Measurements from ENCODE around the gene INO80.
"Not testable (repeated sequence)": the region's sequence is repeated elsewhere in the genome, so short reads cannot be mapped to it uniquely, and the experiment has no call there.

Gene INO80, protein sequence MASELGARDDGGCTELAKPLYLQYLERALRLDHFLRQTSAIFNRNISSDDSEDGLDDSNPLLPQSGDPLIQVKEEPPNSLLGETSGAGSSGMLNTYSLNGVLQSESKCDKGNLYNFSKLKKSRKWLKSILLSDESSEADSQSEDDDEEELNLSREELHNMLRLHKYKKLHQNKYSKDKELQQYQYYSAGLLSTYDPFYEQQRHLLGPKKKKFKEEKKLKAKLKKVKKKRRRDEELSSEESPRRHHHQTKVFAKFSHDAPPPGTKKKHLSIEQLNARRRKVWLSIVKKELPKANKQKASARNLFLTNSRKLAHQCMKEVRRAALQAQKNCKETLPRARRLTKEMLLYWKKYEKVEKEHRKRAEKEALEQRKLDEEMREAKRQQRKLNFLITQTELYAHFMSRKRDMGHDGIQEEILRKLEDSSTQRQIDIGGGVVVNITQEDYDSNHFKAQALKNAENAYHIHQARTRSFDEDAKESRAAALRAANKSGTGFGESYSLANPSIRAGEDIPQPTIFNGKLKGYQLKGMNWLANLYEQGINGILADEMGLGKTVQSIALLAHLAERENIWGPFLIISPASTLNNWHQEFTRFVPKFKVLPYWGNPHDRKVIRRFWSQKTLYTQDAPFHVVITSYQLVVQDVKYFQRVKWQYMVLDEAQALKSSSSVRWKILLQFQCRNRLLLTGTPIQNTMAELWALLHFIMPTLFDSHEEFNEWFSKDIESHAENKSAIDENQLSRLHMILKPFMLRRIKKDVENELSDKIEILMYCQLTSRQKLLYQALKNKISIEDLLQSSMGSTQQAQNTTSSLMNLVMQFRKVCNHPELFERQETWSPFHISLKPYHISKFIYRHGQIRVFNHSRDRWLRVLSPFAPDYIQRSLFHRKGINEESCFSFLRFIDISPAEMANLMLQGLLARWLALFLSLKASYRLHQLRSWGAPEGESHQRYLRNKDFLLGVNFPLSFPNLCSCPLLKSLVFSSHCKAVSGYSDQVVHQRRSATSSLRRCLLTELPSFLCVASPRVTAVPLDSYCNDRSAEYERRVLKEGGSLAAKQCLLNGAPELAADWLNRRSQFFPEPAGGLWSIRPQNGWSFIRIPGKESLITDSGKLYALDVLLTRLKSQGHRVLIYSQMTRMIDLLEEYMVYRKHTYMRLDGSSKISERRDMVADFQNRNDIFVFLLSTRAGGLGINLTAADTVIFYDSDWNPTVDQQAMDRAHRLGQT (N-terminal part only)

DNA sequence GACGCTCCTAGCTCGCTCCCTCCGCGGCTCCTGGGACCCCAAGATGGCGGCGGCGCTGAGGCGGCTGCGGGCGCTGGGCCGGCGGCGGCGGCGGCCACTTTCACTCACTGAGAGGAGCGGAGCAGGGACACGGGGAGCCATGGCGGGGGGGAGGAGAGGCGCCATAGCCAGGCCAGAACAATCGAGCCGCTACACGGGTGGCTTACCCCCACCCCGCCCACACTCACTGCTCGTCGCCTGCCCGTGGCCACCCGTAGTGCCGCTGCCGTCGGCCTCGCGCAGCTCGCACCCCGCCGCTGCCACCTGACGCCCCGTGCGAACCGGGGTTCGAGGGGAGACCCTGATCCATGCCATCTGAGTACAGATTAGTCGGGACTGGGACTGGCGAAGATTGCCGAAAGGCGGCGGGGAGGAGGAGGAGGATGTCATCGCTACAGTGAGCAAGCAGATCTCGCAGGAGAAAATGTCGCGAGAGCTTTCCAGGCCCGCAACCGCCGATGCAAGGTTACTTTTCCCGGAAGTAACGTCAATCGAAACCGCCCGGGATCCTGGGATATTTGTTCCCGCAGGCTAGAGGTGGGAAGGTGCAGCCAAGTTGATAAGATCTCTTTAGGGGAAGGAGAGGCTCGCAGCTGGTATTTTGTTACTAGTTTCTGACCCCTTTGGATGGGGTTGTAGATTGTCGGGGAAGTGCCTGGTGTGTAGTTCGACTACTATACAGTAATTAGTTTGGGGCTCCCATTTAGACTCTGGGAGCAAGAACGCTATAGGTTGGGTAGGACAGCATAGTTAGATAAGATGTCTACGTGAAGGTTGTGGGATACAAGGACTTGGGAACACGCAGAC, at the start of gene INO80:
Gene INO80, minus strand, starts transcription at position 165 of the 846 bp plus-strand sequence. CDS start 19,970 bp downstream, outside the sequence.
- peak within 1 kb of the TSS; percentile 67 to 91 (median 88) for H3K4me3 ChIP-seq
- H3K27ac ChIP-seq, result peak within 1 kb of the TSS; percentile 98 to 100 (median 100)

DNA sequence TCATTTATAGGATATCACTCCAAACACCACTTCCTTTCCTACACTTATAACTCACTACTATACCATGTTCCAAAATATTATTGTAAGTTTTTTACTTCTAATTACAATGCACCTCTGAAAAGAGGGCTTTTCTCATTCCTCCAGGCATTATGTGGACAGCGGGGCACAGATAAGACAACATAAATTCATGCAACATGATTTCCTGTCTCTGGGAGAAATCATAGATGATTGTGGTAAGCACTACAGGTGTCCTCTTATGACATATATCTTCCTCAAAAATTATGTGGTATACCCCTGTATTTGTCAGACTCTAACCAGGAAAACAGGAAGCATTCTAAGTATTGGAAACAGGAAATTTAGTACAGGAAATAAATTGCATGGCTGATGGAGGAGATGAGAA, 45.7 kb upstream of the INO80 start:
- Histone ChIP-seq H3K27ac (no peak overlapping the region), H3K4me3 (no peak overlapping the region)

DNA sequence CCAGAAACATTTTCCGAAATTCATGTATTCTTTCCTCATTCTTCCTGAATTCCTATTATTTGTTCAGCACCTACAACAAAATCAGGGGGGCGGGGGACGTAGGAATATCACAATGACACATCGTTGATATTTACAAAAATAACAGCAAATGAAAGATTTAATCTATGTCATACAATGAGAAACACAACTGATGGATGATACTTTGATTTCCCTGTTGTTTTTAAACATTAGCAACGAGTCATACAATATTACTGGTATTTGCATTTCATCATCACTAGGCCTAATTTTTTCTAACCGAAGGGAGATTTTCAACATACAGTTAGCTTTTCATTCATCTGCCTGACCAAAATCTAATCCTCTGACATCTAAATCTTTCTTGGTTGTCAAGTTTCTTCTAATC, 45.3 kb upstream of the INO80 start:
- H3K4me3 ChIP-seq, result no peak overlapping the region
- H3K27ac ChIP-seq, result no peak overlapping the region

DNA sequence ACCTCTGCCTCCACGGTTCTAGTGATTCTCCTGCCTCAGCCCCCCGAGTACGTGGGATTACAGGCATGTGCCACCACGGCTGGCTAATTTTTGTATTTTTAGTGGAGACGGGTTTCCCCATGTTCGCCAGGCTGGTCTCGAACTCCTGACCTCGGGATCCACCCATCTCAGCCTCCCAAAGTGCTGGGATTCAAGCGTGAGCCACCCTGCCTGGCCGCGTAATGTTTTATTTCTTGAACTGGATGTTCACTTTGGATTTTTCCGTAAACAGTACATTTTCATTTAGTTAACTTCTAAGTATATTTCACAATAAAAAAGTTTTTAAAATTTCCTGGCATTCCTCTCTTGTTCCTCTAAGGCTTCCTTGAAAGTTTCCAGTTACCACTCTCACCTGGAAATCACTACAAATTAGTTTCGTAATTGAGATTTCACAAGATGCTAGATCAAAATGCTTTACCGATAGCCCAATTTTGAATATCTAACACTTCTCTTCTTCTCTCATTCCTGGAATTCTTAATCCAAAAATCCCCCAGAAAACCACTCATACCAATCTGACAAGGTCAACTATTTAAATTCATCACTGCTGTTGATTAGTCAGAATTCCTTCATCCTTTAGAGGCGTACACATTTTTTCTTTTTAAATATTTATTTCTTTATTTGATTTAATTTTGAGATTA, 44.7 kb upstream of the INO80 start:
- Histone ChIP-seq H3K4me3 (no peak overlapping the region), H3K27ac (no peak overlapping the region)

DNA sequence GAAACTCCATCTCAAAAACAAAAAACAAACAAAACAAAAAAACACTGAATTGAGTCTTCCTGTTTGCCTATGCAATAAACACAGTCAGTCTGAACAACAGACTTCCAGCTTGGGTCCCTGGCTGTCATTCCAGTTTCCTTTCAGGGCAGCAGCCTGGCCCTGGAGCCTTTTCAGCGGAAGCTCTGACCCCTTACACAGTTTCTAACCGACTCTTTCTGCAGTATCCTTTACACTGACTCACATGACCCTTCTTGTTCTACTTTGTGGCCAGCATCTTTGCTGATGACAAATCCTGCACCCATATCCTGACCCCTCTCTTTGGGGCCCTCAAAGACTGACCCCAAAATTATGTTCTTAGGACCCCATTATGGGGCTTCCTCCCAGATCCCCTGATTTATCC, 38.3 kb upstream of the INO80 start:
- Histone ChIP-seq H3K4me3 (no peak overlapping the region), H3K27ac (no peak overlapping the region)

DNA sequence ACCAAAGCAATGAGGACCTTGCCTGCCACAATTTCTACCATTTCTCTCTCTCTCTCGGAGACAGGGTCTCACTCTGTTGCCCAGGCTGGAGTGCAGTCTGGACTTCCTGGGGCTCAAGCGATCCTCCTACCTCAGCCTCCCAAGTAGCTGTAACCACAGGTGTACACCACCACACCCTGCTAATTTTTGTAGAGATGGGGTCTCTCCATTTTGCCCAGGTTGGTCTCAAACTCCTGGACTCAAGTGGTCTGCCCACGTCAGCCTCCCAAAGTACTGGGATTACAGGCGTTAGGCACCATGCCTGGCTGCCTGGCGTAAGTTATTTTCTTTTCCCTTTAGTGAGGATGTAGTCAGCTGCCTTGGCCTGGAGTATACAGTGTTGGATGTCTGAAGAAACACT, 37.7 kb upstream of the INO80 start:
- H3K27ac ChIP-seq, result no peak overlapping the region
- H3K4me3 ChIP-seq, result no peak overlapping the region

DNA sequence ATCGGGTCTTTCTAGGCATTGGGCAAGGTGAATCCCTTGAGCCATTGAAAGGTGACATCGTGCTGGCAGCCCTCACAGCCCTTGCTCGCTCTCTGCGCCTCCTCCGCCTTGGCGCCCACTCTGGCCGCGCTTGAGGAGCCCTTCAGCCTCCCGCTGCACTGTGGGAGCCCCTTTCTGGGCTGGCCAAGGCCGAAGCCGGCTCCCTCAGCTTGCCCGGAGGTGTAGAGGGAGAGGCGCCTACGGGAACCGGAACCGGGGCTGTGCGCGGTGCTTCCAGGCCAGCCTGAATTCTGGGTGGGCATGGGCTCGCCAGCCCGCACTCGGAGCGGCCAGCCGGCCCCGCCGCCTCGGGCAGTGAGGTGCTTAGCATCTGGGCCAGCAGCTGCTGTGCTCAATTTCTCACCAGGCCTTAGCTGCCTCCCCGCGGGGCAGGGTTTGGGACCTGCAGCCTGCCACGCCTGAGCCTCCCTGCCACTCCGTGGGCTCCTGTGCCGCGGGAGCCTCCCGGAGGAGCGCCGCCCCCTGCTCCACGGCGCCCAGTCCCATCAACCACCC, 35.4 kb upstream of the INO80 start:
- H3K27ac ChIP-seq, result no peak overlapping the region
- no peak overlapping the region for H3K4me3 ChIP-seq

DNA sequence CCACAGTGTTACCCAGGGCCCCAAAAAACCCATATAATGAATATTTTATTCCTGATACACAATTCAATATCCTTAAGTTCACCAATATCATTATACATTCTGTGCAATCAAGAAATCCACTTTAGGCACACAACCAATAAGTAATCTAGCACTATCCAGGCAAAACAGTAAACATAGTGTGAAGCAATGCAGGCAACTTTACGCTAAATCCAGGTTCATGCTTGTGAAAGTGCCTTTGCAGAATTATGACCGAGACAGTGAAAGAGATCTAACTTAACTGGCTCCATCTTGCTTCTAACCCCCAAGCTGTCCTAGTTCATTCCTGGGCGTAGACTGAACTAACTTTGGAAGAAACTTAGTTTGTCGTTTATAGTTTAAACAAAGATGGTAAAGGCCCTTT, 34.2 kb upstream of the INO80 start:
- Histone ChIP-seq H3K27ac (peak overlapping the region in 6 of 21 experiments; percentile 8 to 75 (median 48)), H3K4me3 (no peak overlapping the region)

DNA sequence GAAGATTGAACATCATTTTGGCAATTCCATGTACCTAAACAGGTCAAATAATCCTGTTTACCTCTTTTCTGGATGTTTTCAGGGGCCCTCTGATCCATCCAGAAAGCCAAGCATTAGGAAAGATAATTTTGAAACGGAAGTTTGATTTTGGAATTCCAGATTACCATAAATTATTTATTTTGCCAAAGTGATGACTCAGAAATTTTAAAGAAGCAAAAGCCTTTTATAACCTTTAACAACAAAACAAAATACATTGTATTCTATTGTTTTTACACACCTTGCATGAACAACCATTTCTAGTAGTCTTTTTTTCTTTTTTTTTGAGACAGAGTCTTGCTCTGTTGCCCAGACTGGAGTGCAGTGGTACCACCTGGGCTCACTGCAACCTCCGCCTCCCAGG, 32.0 kb upstream of the INO80 start:
- Histone ChIP-seq H3K27ac (no peak overlapping the region), H3K4me3 (no peak overlapping the region)

DNA sequence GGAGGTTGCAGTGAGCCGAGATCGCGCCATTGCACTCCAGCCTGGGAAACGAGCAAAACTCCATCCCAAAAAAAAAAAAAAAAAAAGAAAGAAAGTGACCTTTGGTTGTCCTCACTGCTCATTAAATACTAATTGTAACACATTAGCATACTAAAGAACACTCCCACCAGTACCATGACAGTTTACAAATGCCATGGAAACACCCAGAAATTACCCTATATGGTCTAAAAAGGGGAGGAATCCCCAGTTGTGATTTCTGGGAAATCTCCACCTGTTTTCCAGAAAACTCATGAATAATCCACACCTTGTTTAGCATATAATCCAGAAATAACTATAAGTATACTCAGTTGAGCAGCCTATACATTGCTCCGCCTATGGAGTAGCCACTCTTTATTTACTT, 23.5 kb upstream of the INO80 start:
- H3K27ac ChIP-seq, result no peak overlapping the region

DNA sequence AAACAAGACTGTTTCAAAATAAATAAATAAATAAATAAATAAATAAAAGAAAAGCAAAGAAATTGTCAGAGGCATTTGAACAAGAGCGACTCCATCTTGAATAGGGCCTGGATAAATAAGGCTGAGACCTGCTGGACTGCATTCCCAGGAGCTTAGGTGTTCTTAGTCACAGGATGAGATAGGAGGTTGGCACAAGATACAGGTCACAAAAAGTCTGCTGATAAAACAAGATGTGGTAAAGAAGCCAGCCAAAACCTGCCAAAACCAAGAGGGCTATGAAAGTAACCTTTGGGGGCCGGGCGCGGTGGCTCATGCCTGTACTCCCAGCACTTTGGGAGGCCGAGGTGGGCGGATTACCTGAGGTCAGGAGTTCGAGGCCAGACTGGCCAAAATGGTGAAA, 23.0 kb upstream of the INO80 start:
- not testable (repeated sequence) for H3K27ac ChIP-seq, H3K4me3 ChIP-seq

More for the DNA sequence above, 23.5 kb upstream of the INO80 start:
- H3K4me3 ChIP-seq, result no peak overlapping the region

DNA sequence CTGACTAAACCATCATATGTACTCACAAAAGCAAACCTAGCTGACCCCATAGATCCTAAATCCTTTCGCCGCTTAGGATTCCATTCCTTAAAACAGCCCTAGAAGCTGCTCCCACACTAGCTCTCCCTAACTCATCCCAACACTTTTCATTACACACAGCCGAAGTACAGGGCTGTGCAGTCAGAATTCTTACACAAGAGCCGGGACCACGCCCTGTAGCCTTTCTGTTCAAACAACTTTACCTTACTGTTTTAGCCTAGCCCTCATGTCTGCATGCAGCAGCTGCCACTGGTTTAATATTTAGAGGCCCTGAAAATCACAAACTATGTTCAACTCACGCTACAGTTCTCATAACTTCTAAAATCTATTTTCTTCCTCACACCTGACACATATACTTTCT, 19.5 kb upstream of the INO80 start:
- not testable (repeated sequence) for H3K27ac ChIP-seq, H3K4me3 ChIP-seq

DNA sequence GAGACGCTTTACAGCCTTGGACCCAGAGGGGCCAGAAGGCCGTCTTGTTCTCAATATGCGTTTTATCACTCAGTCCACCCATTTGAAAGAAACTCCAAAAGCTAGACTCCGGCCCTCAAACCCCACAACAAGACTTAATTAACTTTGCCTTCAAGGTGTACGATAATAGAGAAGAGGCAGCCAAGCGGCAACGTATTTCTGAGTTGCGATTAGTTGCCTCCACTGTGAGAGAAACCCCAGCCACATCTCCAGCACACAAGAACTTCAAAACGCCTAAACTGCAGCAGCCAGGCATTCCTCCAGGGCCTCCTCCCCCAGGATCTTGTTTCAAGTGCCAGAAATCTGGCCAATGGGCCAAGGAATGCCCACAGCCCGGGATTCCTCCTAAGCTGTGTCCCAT, 17.4 kb upstream of the INO80 start:
- H3K27ac ChIP-seq, result no peak overlapping the region
- no peak overlapping the region for H3K4me3 ChIP-seq

DNA sequence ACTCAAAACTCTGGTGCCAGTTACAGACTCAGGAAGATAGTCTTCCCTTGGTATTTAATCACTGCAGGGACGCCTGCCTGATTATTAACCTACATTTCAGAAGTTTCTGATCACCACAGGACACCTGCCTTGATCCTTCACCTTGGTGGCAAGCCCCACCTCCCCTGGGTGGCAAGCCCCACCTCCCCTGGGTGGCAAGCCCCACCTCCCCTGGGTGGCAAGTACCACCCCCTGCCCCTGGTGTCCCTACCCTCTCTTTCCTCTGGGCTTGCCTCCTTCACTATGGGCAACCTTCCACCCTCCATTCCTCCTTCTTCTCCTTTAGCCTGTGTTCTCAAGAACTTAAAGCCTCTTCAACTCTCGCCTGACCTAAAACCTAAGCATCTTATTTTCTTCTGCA, 16.0 kb upstream of the INO80 start:
- not testable (repeated sequence) for H3K27ac ChIP-seq, H3K4me3 ChIP-seq

DNA sequence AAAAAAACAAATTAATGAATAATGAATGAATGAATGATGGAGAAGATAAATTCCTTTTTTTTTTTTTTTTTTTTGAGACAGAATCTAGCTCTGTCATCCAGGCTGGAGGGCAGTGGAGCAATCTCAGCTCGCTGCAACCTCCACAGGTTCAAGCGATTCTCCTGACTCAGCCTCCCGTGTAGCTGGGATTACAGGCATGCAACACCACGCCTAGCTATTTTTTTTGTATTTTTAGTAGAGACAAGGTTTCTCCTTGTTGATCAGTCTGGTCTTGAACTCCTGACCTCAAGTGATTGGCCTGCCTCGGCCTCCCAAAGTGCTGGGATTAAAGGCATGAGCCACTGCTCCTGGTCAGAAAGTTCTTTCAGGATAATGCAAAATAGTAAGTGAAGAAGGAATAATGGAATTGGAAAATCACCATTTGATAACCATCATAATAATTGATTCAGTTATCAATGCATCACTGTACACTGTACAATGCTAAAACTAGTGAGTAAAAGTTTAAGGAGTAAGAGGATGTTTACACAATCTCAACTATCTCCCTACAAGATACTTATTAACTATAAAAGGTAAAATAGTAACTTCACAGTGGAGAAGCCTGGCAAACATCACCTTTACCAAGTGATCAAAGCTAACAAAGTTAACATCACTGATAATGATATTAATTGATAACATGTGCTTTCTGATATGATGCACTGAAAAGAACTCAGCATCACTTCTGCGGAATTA, 12.3 kb upstream of the INO80 start:
- Histone ChIP-seq H3K4me3 (no peak overlapping the region), H3K27ac (no peak overlapping the region)

DNA sequence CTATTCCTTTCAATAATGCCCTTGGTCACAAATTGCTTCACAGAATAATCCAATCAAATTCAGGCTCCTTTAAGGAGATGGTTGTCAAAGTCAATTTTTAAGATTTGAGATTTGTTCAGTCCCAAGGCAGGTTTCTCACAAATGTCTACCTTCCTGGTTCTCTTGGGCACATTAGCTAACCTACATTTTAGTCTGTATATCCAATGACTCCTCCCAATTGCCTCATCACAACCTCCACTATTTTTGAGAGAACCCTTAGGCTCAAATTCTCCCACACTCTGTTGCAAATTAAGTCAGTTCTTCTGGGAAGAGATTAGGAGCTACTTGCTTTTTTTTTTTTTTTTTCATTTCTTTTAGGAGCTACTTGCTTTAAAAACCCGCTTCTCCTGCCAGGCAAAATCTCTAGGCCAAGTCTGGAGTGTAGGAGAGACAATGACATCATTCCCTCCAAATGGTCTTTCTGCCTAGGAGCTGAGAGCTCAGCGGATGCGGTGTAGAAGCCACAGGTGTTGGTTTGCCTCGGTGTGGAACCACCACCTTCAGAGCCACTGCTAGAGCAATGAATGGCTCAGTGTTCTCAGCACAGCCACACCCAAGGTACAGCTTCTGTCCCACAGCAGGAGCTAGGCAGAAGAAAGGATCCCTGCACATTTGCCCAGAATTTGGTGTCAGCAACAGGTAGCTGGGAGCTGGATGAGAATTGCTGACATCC, 10.0 kb upstream of the INO80 start:
- Histone ChIP-seq H3K4me3 (no peak overlapping the region), H3K27ac (peak overlapping the region in 9 of 21 experiments; percentile 27 to 52 (median 47))

DNA sequence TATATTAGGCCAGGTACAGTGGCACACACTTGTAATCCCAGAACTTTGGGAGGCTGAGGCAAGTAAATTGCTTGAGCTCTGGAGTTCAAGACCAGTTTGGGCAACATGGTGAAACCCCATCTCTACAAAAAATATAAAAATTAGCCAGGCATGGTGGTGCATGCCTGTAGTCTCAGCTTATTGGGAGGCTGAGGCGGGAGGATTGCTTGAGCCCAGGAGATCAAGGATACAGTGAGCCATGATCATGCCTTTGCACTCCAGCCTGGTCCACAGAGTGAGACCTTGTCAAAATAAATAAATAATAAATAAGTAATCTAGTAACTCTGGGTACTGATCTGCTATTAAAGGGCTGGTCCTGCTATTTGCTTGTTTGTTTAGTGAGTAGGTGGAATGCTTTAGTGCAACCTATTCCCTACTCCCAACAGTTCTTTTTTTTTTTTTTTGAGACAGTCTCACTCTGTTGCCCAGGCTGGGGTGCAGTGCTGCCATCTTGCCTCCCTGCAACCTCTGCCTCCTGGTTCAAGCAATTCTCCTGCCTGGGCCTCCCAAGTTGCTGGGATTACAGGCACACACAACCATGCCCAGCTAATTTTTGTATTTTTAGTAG, 9.1 kb upstream of the INO80 start:
- H3K27ac ChIP-seq, result peak overlapping the region in 5 of 21 experiments; percentile 11 to 50 (median 30)
- no peak overlapping the region for H3K4me3 ChIP-seq

Data from skin epidermis (tissue), 12 donors.